ENCODE data around the gene DBNL.

DBNL gene

GRCh38 chr7:44043902-44044301, 600 bp upstream of the DBNL start:
- no peak for DNase-seq (ENCODE audit: low read depth)

- DNase-seq (ENCODE audit: low read depth), result no peak
These were observed 918 bp downstream of the DBNL start for GRCh38 chr7:44045226-44046014.

GRCh38 chr7:44046321-44047061, 2.0 kb downstream of the DBNL start:
- no peak for DNase-seq (ENCODE audit: low read depth)

GRCh38 chr7:44048031-44048795, 3.7 kb downstream of the DBNL start:
- DNase-seq (ENCODE audit: low read depth), result no peak

- no peak for DNase-seq (ENCODE audit: low read depth)
These were observed 5.8 kb downstream of the DBNL start for GRCh38 chr7:44050121-44050914.

GRCh38 chr7:44050915-44051560, 6.5 kb downstream of the DBNL start:
- no peak for DNase-seq (ENCODE audit: low read depth)

GRCh38 chr7:44051611-44052220, 7.2 kb downstream of the DBNL start:
- no peak for DNase-seq (ENCODE audit: low read depth)

- no peak for DNase-seq (ENCODE audit: low read depth)
These were observed 8.4 kb downstream of the DBNL start for GRCh38 chr7:44052771-44053365.

- DNase-seq (ENCODE audit: low read depth), result no peak
These were observed 12.2 kb downstream of the DBNL start for GRCh38 chr7:44056681-44057080.

- DNase-seq (ENCODE audit: low read depth), result no peak
These were observed 12.8 kb downstream of the DBNL start for GRCh38 chr7:44057181-44057848.

GRCh38 chr7:44057849-44058758, 13.6 kb downstream of the DBNL start:
- DNase-seq (ENCODE audit: low read depth), result no peak

- no peak for DNase-seq (ENCODE audit: low read depth)
These were observed 14.3 kb downstream of the DBNL start for GRCh38 chr7:44058759-44059218.

- DNase-seq (ENCODE audit: low read depth), result no peak
These were observed 15.0 kb downstream of the DBNL start for GRCh38 chr7:44059219-44060090.

- DNase-seq (ENCODE audit: low read depth), result no peak
These were observed 15.8 kb downstream of the DBNL start for GRCh38 chr7:44060091-44060947.

GRCh38 chr7:44060948-44061644, 16.6 kb downstream of the DBNL start:
- DNase-seq (ENCODE audit: low read depth), result no peak

- DNase-seq (ENCODE audit: low read depth), result no peak
These were observed 17.2 kb downstream of the DBNL start for GRCh38 chr7:44061645-44062179.
